ENCODE results near the gene SPATA19.

- TF ChIP-seq, protein P1, sequence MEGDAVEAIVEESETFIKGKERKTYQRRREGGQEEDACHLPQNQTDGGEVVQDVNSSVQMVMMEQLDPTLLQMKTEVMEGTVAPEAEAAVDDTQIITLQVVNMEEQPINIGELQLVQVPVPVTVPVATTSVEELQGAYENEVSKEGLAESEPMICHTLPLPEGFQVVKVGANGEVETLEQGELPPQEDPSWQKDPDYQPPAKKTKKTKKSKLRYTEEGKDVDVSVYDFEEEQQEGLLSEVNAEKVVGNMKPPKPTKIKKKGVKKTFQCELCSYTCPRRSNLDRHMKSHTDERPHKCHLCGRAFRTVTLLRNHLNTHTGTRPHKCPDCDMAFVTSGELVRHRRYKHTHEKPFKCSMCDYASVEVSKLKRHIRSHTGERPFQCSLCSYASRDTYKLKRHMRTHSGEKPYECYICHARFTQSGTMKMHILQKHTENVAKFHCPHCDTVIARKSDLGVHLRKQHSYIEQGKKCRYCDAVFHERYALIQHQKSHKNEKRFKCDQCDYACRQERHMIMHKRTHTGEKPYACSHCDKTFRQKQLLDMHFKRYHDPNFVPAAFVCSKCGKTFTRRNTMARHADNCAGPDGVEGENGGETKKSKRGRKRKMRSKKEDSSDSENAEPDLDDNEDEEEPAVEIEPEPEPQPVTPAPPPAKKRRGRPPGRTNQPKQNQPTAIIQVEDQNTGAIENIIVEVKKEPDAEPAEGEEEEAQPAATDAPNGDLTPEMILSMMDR (conservative IDR thresholded peaks at IDR 0.05; ENCODE audit: low read depth, low read length), result no peak
- TF ChIP-seq EZH2 (IDR thresholded peaks at IDR 0.05; ENCODE audit: borderline replicate concordance, low read depth, low read length, poor library complexity, severe bottlenecking), result no peak
These were observed 47.8 kb downstream of the SPATA19 start for GRCh38 chr11:133797554-133797953.

All from A673 (cell line).